GM21528 (cell line): ENCODE data around the gene TMEM161B.
"Not testable (repeated sequence)": the region's sequence is repeated elsewhere in the genome, so short reads cannot be mapped to it uniquely, and the experiment has no call there.

Experiments
- ATAC-seq: cut with Tn5 transposase; IDR thresholded peaks from one replicate; pipeline ENCODE4 v1.9.1; 2021; ENCODE audit warnings: mild to moderate bottlenecking, moderate library complexity; ENCODE audit not compliant: unreplicated experiment, low FRiP score

TMEM161B gene

DNA sequence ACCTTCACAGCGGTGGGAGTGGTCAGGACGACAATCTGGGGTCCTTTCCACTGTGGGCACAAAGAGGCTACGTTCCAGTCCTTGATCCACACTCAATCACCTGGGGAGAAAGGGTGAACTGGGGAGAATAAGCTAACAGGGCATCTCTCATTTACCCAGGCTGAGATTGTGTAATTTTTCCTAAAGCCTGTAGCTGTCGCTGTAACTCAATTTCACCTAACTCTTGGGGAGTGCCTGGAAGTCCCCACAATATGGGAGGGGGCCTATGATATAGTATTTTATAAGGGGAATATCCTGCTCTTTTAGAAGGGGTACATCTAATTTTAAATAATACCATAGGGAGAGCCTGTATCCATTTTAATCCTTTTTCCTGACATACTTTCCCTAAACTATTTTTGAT, 79.2 kb downstream of the TMEM161B start:
- not testable (repeated sequence) for ATAC-seq

DNA sequence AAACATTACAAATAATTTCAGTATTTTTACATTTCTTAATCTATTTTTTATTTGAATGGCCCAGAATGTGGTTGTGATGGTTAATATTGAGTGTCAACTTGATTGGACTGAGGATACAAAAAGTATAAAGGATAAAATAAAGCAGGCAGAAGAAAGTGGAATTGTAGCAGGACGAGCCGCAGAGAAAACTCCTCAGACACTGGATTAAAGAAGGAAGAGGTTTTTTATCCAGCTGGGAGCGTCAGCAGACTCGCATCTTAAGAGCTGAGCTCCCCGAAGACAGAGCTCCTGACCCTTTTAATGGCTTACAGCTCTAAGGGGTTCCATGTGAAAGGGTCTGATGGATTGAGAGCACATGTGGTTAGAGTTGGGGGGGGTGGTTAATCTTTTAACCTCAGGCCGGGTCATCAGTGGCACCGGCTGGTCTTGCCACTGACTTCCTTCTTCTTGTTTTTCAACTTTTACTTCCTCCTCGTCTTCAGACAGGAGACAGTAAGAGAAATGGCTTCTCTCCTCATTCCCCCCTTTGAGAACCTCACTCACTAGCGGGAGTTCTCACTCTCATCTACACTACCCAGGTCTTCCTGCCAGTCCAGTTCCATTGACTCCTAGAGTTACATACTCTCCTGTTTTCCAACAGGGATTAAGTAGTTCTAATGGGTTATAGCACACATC, 80.0 kb downstream of the TMEM161B start:
- ATAC-seq: no peak

DNA sequence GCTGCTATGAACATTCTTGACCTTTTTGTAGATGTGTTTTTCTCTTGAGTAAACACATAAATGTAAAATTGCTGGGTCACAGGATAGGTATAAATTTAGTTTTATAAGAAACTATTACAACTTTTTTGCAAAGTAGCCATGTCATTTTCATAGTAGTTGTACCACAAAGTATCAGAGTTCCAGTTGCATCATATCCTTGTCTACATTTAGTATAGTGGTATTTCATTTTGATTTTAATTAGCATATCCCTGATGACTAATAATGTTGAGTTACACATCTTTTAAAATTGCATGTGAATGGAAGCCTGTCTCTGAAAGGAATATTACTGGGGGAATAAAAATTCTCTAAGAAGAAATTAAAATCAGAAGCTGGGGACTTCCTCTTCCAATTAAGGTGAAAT, 85.4 kb downstream of the TMEM161B start:
- no peak for ATAC-seq

DNA sequence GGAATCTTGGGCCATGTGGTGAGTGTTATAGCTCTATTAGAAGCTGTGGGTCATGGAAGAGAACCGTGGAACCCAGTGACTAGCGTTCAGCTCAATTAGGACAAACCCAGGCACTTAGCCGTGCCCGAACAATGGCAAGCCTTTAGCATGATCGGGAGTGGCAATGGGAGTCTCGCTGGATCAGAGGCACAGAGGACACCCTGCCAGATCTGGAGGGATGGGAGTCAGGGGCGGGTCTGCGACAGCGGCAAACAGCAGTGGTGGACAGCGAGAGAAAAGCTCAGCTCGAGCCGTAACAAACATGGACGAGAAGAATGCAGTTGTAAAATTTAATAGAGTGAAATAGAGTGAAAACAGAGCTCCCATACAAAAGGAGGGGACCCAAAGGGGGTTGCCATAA, 91.2 kb downstream of the TMEM161B start:
- ATAC-seq: not testable (repeated sequence)

DNA sequence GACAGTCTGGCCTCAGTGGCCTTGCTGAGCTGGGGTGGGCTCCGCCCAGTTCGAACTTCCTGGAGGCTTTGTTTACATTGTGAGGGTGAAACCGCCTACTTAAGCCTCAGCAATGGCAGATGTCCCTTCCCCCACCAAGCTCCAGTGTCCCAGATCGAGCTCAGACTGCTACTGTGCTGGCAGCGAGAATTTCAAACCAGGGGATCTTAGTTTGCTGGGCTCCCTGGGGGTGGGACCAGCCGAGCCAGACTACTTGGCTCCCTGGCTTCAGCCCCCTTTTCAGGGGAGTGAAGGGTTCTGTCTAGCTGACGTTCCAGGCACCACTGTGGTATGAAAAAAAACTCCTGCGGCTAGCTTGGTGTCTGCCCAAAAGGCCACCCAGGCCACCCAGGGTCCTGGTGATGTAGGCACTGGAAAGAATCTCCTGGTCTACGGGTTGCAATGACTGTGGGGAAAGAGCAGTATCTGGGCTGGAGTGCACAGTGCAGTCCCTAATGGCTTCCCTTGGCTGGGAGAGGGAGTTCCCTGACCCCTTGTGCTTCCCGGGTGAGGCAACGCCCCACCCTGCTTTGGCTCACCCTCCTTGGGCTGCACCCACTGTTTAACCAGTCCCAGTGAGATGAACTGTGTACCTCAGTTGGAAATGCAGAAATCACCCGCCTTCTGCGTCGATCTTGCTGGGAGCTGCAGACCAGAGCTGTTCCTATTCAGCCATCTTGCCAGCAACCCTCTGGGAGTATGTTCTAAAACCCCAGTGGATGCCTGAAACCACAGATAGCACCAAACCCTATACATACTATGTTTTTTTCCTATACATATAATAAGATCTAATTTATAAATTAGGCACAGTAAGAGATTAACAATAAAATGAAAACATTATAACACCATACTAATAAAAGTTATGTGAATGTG, 95.5 kb downstream of the TMEM161B start:
- ATAC-seq: no peak

DNA sequence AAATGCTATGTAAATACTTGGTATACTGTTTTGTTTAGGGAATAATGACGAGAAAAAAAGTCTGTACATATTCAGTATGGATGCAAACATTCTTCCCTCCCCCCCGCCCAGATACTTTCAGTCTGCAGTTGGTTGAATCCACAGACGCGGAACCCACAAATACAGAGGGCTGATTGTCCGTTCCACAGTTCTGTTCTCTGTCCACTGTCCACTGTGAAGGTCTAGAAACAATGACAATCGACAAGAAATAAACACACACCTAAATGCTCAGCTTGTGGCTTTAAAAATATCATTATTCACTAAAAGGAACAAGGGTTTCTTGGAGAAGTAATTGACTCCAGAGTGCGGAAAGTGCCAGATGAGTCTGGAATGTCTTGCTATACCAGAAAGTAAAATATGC, 109.1 kb downstream of the TMEM161B start:
- no peak for ATAC-seq

DNA sequence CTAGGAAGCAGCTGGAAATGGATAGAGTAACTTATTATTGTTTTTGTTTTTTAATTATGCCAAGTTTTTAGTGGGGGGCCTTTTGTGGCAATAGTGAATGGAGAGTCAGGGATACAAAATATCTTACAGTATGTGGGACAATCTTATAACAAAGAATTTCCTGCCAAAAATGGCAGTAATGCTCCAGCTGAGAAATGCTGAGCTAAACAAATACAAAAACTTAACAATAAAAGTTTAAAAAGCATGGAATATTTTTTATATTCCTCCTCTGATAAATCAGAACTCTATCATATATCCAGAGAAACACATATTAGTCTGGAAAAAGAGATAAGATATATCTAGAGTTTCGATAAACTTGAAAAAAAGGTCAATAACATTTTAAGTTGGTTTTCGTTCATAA, 110.6 kb downstream of the TMEM161B start:
- no peak for ATAC-seq

DNA sequence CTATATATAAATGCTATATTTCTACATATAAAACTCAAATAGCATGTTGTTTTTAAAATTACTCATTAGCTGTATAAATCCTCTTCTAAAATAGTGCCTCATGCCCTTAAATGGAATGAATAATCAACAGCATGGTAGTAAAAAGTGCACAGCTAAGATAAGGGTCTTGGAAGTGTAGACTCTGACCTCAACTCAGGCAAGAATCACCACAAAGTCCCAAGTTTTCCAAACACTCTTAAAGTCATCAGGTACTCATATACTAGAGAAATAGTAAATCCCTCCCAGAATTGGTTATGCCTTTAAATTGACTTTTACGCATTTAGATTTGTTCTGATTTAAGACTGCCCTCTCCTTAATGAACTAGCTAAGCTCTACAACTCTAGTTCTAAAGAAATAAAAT, 113.8 kb downstream of the TMEM161B start:
- no peak for ATAC-seq

DNA sequence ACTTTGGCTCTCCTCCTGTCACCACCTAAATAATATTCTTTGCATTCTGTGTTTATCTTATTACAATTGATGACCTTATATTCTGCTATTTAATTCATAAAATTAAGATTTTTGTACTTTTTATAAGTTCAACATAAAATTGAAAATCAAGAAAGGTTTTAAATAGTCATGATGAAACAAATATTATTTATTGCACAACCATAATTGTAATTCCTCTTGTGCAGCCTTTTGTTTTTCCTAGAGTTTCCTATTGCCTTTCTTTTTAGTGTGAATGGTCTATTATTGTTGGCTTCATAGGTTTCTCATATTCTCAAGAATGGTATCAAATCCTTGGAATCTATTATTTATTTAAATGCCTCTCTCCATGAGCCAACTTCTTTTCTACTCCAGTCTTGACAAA, 117.9 kb downstream of the TMEM161B start:
- ATAC-seq: no peak

DNA sequence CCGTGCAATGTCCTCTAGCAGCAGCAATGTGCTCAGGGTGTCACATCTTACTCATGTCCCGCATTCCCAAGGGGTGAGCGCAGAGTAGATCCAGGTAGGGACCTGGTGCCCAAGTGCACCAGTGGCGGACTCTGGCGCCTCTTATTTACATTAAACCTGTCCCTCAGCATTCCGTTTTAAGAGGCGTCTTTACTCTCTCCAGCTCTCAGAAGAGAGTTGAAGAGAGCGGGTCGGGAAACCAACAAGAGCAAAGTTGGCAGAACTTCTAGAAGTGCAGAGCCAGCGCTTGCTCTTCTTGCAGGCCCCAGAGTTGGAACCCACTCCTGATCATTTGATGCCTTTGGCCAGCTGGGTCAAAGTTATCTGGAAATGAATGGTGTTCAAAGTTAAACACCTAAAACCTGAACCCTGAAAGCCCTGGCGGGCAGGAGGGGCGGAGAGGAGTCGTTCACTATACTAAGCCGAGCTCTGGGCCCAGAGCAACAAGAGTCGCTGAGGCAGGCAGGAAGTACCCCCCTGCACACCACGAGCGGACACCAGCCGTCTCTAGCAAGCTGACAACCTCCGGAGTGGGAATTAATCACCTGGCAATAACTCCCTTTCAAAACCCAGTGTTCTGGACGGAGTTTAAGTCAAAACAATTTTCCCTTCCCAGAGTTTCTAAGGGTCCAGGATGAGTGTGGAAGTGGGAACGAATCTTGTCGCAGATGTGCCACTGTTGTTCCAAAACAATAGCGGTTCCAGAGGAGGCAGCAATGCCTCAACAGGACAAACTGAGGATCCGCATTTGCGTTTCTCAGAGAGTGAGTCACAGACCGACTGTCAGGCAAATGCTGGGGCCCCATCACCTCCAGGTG, 122.8 kb downstream of the TMEM161B start:
- ATAC-seq: no peak

DNA sequence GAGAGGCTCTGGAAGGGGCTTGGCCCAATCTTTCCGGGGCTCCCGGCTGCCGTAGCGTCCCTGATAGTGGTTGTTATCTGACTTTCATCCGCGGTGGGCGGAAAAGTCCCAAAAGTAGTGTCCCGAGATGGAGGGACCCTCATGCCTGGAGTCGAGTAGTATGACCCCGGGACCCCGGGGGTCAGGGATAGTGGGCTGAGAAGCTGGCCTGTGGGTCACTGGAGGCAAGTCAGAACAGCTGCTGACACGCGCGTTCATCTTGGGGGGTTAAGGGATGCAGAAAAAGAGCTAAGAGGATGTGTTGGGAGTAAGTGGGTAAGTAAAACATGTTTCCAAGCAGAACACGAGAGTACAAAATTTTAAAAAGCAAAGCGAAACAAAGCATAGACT, 123.4 kb downstream of the TMEM161B start:
- ATAC-seq: no peak
